Measurements from ENCODE around the gene ZBTB3. TPM values are rescaled to one million over a fixed set of nuclear protein-coding genes. Genes with fewer than 3 reads are reported as not detected.

ZBTB3 gene
- total and polyA plus RNA-seq, 2 of the 13 experiments (the other 11 are each of a cell fraction or from before 2014, with no cell fraction given), result 3.4 to 5.2 TPM

DNA sequence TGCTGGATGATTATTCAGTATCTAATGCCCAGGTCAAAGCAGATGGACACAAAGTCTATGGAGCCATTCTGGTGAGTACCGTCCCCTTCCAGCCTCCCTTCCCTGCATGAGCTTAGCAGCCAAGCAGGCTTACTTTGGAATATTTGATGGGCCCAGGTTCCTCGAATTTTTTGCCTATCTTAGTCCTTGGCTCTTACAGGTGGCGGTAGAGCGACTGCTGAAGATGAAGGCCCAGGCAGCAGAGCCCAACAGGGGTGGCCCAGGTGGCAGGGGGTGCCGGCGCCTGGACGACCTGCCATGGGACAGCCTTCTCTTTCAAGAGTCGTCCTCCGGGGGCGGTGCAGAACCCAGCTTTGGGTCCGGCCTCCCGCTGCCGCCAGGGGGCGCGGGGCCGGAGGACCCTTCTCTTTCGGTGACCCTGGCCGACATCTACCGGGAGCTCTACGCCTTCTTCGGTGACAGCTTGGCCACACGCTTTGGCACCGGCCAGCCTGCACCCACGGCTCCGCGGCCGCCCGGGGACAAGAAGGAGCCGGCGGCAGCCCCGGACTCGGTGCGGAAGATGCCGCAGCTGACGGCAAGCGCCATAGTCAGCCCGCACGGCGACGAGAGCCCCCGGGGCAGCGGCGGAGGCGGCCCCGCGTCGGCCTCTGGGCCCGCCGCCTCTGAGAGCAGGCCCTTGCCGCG lies 32.5 kb upstream of the ZBTB3 start (continued):
- no peak for TF ChIP-seq GABPA (IDR thresholded peaks at IDR 0.05; ENCODE audit: low read depth, low read length)
- peak; percentile 40; the same call in 1 of the 2 replicates for TF ChIP-seq GABPA (CRISPR knock-in tag; IDR thresholded peaks at IDR 0.05; ENCODE audit: low read depth)
- TF ChIP-seq TP53 (CRISPR knock-in tag; conservative IDR thresholded peaks at IDR 0.05), result 0 out of 2 replicates have a peak, but pooled peaks have one; percentile 4
- no peak for TF ChIP-seq CEBPG (CRISPR knock-in tag; IDR thresholded peaks at IDR 0.05)
- TF ChIP-seq HNRNPLL (IDR thresholded peaks at IDR 0.05; ENCODE audit: low read depth, low read length, poor library complexity, severe bottlenecking), result peak; percentile 83
- TF ChIP-seq SIN3A (IDR thresholded peaks at IDR 0.05; ENCODE audit: borderline replicate concordance, low read depth, low read length), result peak; percentile 56; the same call in 1 of the 2 replicates
- TF ChIP-seq SMC3 (IDR thresholded peaks at IDR 0.05; ENCODE audit: low read length), result peak; percentile 53; the same call in 1 of the 2 replicates
- TF ChIP-seq, protein P1, sequence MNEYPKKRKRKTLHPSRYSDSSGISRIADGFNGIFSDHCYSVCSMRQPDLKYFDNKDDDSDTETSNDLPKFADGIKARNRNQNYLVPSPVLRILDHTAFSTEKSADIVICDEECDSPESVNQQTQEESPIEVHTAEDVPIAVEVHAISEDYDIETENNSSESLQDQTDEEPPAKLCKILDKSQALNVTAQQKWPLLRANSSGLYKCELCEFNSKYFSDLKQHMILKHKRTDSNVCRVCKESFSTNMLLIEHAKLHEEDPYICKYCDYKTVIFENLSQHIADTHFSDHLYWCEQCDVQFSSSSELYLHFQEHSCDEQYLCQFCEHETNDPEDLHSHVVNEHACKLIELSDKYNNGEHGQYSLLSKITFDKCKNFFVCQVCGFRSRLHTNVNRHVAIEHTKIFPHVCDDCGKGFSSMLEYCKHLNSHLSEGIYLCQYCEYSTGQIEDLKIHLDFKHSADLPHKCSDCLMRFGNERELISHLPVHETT (CRISPR knock-in tag; conservative IDR thresholded peaks at IDR 0.05), result peak; percentile 76
- peak; percentile 87 for TF ChIP-seq XRCC5 (optimal IDR thresholded peaks at IDR 0.05; ENCODE audit: low read length)
- 0 out of 2 replicates have a peak, but pooled peaks have one; percentile 29 for TF ChIP-seq ISL2 (CRISPR knock-in tag; IDR thresholded peaks at IDR 0.05)
- TF ChIP-seq, protein P2, sequence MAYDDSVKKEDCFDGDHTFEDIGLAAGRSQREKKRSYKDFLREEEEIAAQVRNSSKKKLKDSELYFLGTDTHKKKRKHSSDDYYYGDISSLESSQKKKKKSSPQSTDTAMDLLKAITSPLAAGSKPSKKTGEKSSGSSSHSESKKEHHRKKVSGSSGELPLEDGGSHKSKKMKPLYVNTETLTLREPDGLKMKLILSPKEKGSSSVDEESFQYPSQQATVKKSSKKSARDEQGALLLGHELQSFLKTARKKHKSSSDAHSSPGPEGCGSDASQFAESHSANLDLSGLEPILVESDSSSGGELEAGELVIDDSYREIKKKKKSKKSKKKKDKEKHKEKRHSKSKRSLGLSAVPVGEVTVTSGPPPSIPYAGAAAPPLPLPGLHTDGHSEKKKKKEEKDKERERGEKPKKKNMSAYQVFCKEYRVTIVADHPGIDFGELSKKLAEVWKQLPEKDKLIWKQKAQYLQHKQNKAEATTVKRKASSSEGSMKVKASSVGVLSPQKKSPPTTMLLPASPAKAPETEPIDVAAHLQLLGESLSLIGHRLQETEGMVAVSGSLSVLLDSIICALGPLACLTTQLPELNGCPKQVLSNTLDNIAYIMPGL (CRISPR knock-in tag; IDR thresholded peaks at IDR 0.05; ENCODE audit: borderline replicate concordance in 1 of 2, low read depth in 1 of 2), result peak; percentile 78 to 93
- peak; percentile 28; the same call in 1 of the 2 replicates for TF ChIP-seq FOSL2 (CRISPR knock-in tag; IDR thresholded peaks at IDR 0.05)
- no peak for TF ChIP-seq ZFP41 (CRISPR knock-in tag; IDR thresholded peaks at IDR 0.05; ENCODE audit: borderline replicate concordance)
- TF ChIP-seq ZBTB38 (CRISPR knock-in tag; IDR thresholded peaks at IDR 0.05), result peak; percentile 14; the same call in 1 of the 2 replicates
- no peak for TF ChIP-seq ZNF569 (CRISPR knock-in tag; IDR thresholded peaks at IDR 0.05; ENCODE audit: borderline replicate concordance)
- no peak for TF ChIP-seq ZNF572 (CRISPR knock-in tag; IDR thresholded peaks at IDR 0.05)
- TF ChIP-seq ISX (CRISPR knock-in tag; conservative IDR thresholded peaks at IDR 0.05), result no peak
- TF ChIP-seq, protein P3, sequence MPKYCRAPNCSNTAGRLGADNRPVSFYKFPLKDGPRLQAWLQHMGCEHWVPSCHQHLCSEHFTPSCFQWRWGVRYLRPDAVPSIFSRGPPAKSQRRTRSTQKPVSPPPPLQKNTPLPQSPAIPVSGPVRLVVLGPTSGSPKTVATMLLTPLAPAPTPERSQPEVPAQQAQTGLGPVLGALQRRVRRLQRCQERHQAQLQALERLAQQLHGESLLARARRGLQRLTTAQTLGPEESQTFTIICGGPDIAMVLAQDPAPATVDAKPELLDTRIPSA (CRISPR knock-in tag; IDR thresholded peaks at IDR 0.05; ENCODE audit: borderline replicate concordance), result no peak
- TF ChIP-seq ZC3H4 (CRISPR knock-in tag; IDR thresholded peaks at IDR 0.05; ENCODE audit: borderline replicate concordance), result no peak
- TF ChIP-seq CHD2 (IDR thresholded peaks at IDR 0.05; ENCODE audit: low read depth, low read length), result no peak
- no peak for TF ChIP-seq CBX2 (IDR thresholded peaks at IDR 0.05; ENCODE audit: low read depth, low read length)
- TF ChIP-seq CBX2 (CRISPR knock-in tag; IDR thresholded peaks at IDR 0.05; ENCODE audit: low read depth), result no peak
- peak; percentile 11 for TF ChIP-seq TEAD3 (CRISPR knock-in tag; optimal IDR thresholded peaks at IDR 0.05; ENCODE audit: borderline replicate concordance)
